Endothelial cell of umbilical vein (primary cell): ENCODE data around the gene OCLN. TPM values are rescaled to one million over a fixed set of nuclear protein-coding genes. Genes with fewer than 3 reads are reported as not detected.
"Not testable (repeated sequence)": the region's sequence is repeated elsewhere in the genome, so short reads cannot be mapped to it uniquely, and the experiment has no call there.

Experiments used
- BruUV-seq: library from RNA; stranded (reverse); fragments of 400-500 nt; replicated peaks from 2 replicates; lab custom pipeline; 2021; lab: Mats Ljungman, UMichigan
- CTCF ChIA-PET: fragments of 300-600, 350-600 bp; sonication (Branson Sonifier 250); formaldehyde crosslinking; loops from one replicate; lab custom pipeline; 2021; ENCODE audit warnings: antibody characterized with exemption, inconsistent platforms; lab: Charles Lee
- POLR2A ChIA-PET: fragments of 300-600, 350-600 bp; sonication (Branson Sonifier 250); formaldehyde crosslinking; loops from one replicate; lab custom pipeline; 2021; ENCODE audit warnings: antibody characterized with exemption, inconsistent platforms; lab: Charles Lee
- DNase-seq: peaks from one replicate; pipeline ENCODE4 v3.0.0-alpha.2; 2011; ENCODE audit warnings: low read depth, low spot score
- FAIRE-seq: peaks from 2 replicates; lab custom pipeline; 2011; peaks lifted over from hg19 to GRCh38; lab: Jason Lieb, UNC
- H2AFZ ChIP-seq: 2 replicates; pipeline ENCODE4 v1.6.0; 2012; ENCODE audit warnings: low read depth, low read length, control low read depth, inconsistent platforms
- H3K27ac ChIP-seq: 2 replicates; pipeline ENCODE4 v1.5.1; 2011; ENCODE audit warnings: low read depth, mild to moderate bottlenecking, control low read depth, low read length, moderate library complexity; ENCODE audit not compliant: insufficient read depth
- H3K27me3 ChIP-seq, 2 experiments: 2 replicates each; pipeline versions ENCODE4 v1.6.0 to v1.6.1; 2011; ENCODE audit warnings: low read length in 2 of 2, mixed read lengths in 1 of 2; ENCODE audit not compliant: control insufficient read depth in 2 of 2, insufficient read depth in 2 of 2
- H3K36me3 ChIP-seq, 2 experiments: 2 replicates in 1 of 2; 3 replicates in 1 of 2; pipeline ENCODE4 v1.5.1; 2011; ENCODE audit warnings: low read length in 2 of 2, mild to moderate bottlenecking in 1 of 2, moderate library complexity in 1 of 2; ENCODE audit not compliant: control insufficient read depth in 2 of 2, insufficient read depth in 2 of 2; ENCODE audit errors: extremely low read depth in 1 of 2
- H3K4me1 ChIP-seq: 3 replicates; pipeline ENCODE4 v1.5.1; 2011; ENCODE audit warnings: mild to moderate bottlenecking, low read length; ENCODE audit not compliant: control insufficient read depth, insufficient read depth; ENCODE audit errors: extremely low read depth
- H3K4me2 ChIP-seq: 2 replicates; pipeline ENCODE4 v1.6.1; 2011; ENCODE audit warnings: low read length, control low read depth, mixed read lengths; ENCODE audit not compliant: insufficient read depth
- H3K4me3 ChIP-seq, 3 experiments: fragments of 200-600 bp in 1 of 3; sonication (generic), shearing (Covaris generic) in 1 of 3; replicated peaks in 1 of 3; 2 replicates each; pipeline ENCODE4 v1.5.1; 2011 to 2016; ENCODE audit warnings: control low read depth in 3 of 3, low read length in 3 of 3, mild to moderate bottlenecking in 2 of 3, inconsistent platforms in 1 of 3, low read depth in 1 of 3, moderate library complexity in 1 of 3; ENCODE audit not compliant: insufficient read depth in 1 of 3
- H3K79me2 ChIP-seq: 2 replicates; pipeline ENCODE4 v1.6.0; 2012; ENCODE audit warnings: low read length, inconsistent platforms; ENCODE audit not compliant: control insufficient read depth, insufficient read depth
- H3K9ac ChIP-seq: replicated peaks from 2 replicates; pipeline ENCODE3; 2011; ENCODE audit warnings: low read length, control low read depth; ENCODE audit not compliant: insufficient read depth; ENCODE audit errors: extremely low read depth
- H3K9me1 ChIP-seq: replicated peaks from 3 replicates; pipeline ENCODE4 v1.6.0; 2011; ENCODE audit warnings: mild to moderate bottlenecking, low read length; ENCODE audit not compliant: control insufficient read depth, insufficient read depth; ENCODE audit errors: extremely low read depth
- H3K9me3 ChIP-seq: replicated peaks from 2 replicates; pipeline ENCODE4 v1.5.1; 2012; ENCODE audit warnings: low read length, inconsistent platforms; ENCODE audit not compliant: control insufficient read depth, insufficient read depth
- H4K20me1 ChIP-seq: replicated peaks from 2 replicates; pipeline ENCODE3; 2011; ENCODE audit warnings: mild to moderate bottlenecking, low read length; ENCODE audit not compliant: control insufficient read depth, insufficient read depth; ENCODE audit errors: extremely low read depth
- GATA2 ChIP-seq: IDR thresholded peaks from 2 replicates; pipeline ENCODE4 v1.7.0; 2011; ENCODE audit warnings: low read depth, mild to moderate bottlenecking, moderate library complexity, mixed read lengths, low read length; ENCODE audit not compliant: insufficient read length, insufficient read depth
- JUN ChIP-seq: IDR thresholded peaks from 2 replicates; pipeline ENCODE4 v1.6.1; 2011; ENCODE audit warnings: borderline replicate concordance, low read depth; ENCODE audit not compliant: insufficient read length, insufficient read depth
- MYC ChIP-seq: IDR thresholded peaks from one replicate; pipeline ENCODE4 v1.6.1; 2011; ENCODE audit warnings: mild to moderate bottlenecking, low read depth, low read length
- dilution Hi-C: fragments of 300-500 bp; cut with MboI; formaldehyde crosslinking; loops from one replicate; pipeline ENCODE4 v1.15.0; 2019; ENCODE audit warnings: low sequenced_read_pairs; ENCODE audit not compliant: extremely low pct_ligation_motif_present
- intact Hi-C: fragments of 100-400 bp; cut with micrococcal nuclease; formaldehyde crosslinking; loops from one replicate; pipeline ENCODE4 v1.10.0; 2022
- polyA plus RNA-seq, 4 experiments: library from polyadenylated mRNA; depleted of rRNA in 3 of 4; stranded (reverse) in 3 of 4; unstranded in 1 of 4; fragments of >200 nt; gene quantifications; 2 replicates each; pipeline versions ENCODE4 v1.2.1 to v1.2.3, GENCODE V29; 2011 to 2012; ENCODE audit warnings: missing spikeins in 1 of 4
- total RNA-seq: library from RNA; stranded (reverse); gene quantifications from 2 replicates; pipeline ENCODE4 v1.2.3, GENCODE V29; 2021
- TF ChIP-seq, protein P1 (sequence below), 2 donors: IDR thresholded peaks; 1 replicate in 1 of 2; 2 replicates in 1 of 2; pipeline ENCODE4 v1.5.1; 2011; ENCODE audit warnings: low read length in 2 of 2, mild to moderate bottlenecking in 2 of 2, moderate library complexity in 2 of 2, control low read depth in 1 of 2, inconsistent platforms in 1 of 2, low read depth in 1 of 2; ENCODE audit not compliant: insufficient read depth in 1 of 2; ENCODE audit errors: extremely low read depth in 1 of 2

OCLN gene
- total and polyA plus RNA-seq, 2 donors (not counting 3 experiments of a cell fraction or from before 2014, with no cell fraction given) = 11.2 to 22.3 TPM

DNA sequence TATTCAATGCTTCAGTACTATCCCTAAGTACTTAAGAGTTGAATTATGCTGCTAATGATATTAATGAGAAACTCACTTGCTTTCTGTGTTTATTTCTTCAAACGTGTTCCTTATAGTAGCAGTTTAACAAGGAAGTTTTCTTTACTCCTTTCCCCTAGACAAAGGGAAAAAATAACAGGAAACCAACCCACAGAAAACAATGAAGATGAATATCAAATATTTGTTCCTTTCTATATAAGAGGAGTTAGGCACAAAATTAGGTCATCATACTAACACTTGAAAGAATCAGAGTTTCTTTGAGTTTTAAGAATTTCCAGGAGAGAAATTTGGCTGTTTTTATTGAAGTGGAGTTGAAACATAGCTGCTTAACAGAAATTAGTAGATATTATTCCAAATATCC, 15.4 kb upstream of the OCLN start:
- peak overlapping the region; percentile 42 for H2AFZ ChIP-seq
- H3K4me2 ChIP-seq = peak overlapping the region; percentile 60
- H3K79me2 ChIP-seq = no peaks in the 10 kb centered on the region
- dilution Hi-C loops = no loop called here
- H3K9me3 ChIP-seq = no peaks in the 10 kb centered on the region
- H4K20me1 ChIP-seq = no peaks in the 10 kb centered on the region
- TF ChIP-seq MYC (no peak), JUN (peak; percentile 24), GATA2 (peak; percentile 56)
- TF ChIP-seq, protein P1, sequence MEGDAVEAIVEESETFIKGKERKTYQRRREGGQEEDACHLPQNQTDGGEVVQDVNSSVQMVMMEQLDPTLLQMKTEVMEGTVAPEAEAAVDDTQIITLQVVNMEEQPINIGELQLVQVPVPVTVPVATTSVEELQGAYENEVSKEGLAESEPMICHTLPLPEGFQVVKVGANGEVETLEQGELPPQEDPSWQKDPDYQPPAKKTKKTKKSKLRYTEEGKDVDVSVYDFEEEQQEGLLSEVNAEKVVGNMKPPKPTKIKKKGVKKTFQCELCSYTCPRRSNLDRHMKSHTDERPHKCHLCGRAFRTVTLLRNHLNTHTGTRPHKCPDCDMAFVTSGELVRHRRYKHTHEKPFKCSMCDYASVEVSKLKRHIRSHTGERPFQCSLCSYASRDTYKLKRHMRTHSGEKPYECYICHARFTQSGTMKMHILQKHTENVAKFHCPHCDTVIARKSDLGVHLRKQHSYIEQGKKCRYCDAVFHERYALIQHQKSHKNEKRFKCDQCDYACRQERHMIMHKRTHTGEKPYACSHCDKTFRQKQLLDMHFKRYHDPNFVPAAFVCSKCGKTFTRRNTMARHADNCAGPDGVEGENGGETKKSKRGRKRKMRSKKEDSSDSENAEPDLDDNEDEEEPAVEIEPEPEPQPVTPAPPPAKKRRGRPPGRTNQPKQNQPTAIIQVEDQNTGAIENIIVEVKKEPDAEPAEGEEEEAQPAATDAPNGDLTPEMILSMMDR (IDR thresholded peaks at IDR 0.05; ENCODE audit: extremely low read depth in 1 of 2, insufficient read depth in 1 of 2, low read depth in 1 of 2, low read length in 2 of 2) = no peak
- H3K27me3 ChIP-seq = no peaks in the 10 kb centered on the region
- peak; percentile 86 for DNase-seq
- intact Hi-C loops = loop anchor here (2.0 kb wide), 1 partner anchor 14 kb away; no protein-coding TSS in a partner anchor
- peaks cover 14% of the 10 kb centered on the region for H3K4me1 ChIP-seq
- peak overlapping the region; percentile 76 for H3K27ac ChIP-seq
- no peaks in the 10 kb centered on the region for H3K36me3 ChIP-seq
- BruUV-seq = no TSS peak
- H3K4me3 ChIP-seq = peak overlapping the region in 1 of 3 experiments; percentile 16
- peak overlapping the region; percentile 39 for H3K9ac ChIP-seq
- FAIRE-seq = peak; percentile 94
- H3K9me1 ChIP-seq = no peaks in the 10 kb centered on the region
- CTCF ChIA-PET = interaction anchor here (1.4 kb wide), 1 partner anchor 57 kb away, joined by 4 read pairs; no protein-coding TSS in a partner anchor
- POLR2A ChIA-PET = no interaction called here

DNA sequence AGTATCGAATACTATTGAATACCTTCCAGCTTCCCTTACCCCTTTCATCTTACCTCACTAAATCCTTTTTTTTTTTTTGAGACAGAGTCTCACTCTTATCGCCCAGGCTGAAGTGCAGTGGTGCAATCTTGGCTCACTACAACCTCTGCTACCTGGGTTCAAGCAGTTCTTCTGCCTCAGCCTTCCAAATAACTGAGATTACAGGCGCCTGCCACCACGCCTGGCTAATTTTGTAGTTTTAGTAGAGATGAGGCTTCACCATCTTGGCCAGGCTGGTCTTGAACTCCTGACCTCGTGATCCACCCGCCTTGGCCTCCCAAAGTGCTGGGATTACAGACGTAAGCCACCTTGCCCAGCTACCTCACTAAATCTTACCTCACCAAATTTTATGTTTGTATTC, 14.3 kb upstream of the OCLN start:
- H3K4me2 ChIP-seq, H3K9me1 ChIP-seq, H3K9ac ChIP-seq, DNase-seq, H3K27ac ChIP-seq, H3K4me3 ChIP-seq, intact Hi-C loops, POLR2A ChIA-PET, BruUV-seq, H3K36me3 ChIP-seq, CTCF ChIA-PET, H3K79me2 ChIP-seq, H4K20me1 ChIP-seq, dilution Hi-C loops, H3K27me3 ChIP-seq, FAIRE-seq, H2AFZ ChIP-seq, H3K9me3 ChIP-seq: not testable (repeated sequence)
- peaks cover 14% of the 10 kb centered on the region for H3K4me1 ChIP-seq
